GM18951 (cell line): Measurements from ENCODE around the gene TIGD3.

Experiments
- POLR2A ChIP-seq: IDR thresholded peaks from 4 replicates; pipeline ENCODE4 v1.6.1; 2011; ENCODE audit warnings: mild to moderate bottlenecking; ENCODE audit not compliant: insufficient read length, insufficient read depth; ENCODE audit errors: extremely low read depth
- in situ Hi-C: fragments of 300-500 bp; cut with MboI; formaldehyde crosslinking; loops from one replicate; pipeline ENCODE4 v1.12.0; 2022; ENCODE audit warnings: low sequenced_read_pairs, mixed read lengths, inconsistent platforms; ENCODE audit not compliant: unreplicated experiment

Gene TIGD3

GRCh38 chr11:65354265-65355012, at the start of gene TIGD3:
TSS of gene TIGD3 (plus strand) at chr11:65354751. CDS start at chr11:65355809, 1,058 bp downstream.
- in situ Hi-C loops: no loop called here
- peak; percentile 85 for TF ChIP-seq POLR2A

- TF ChIP-seq POLR2A: peak; percentile 15
- in situ Hi-C loops: no loop called here
These were observed 48.9 kb upstream of the TIGD3 start for GRCh38 chr11:65305501-65306268.

GRCh38 chr11:65307298-65308229, 47.0 kb upstream of the TIGD3 start:
- no peak for TF ChIP-seq POLR2A
- in situ Hi-C loops: no loop called here

- TF ChIP-seq POLR2A: no peak
- in situ Hi-C loops: no loop called here
These were observed 46.2 kb upstream of the TIGD3 start for GRCh38 chr11:65308281-65308891.

- in situ Hi-C loops: no loop called here
- no peak for TF ChIP-seq POLR2A
These were observed 45.5 kb upstream of the TIGD3 start for GRCh38 chr11:65309006-65309405.

GRCh38 chr11:65310215-65310614, 44.3 kb upstream of the TIGD3 start:
- TF ChIP-seq POLR2A: no peak
- in situ Hi-C loops: no loop called here

- TF ChIP-seq POLR2A: no peak
- in situ Hi-C loops: no loop called here
These were observed 43.8 kb upstream of the TIGD3 start for GRCh38 chr11:65310736-65311135.

- in situ Hi-C loops: no loop called here
- TF ChIP-seq POLR2A: no peak
These were observed 43.3 kb upstream of the TIGD3 start for GRCh38 chr11:65311170-65311678.

- in situ Hi-C loops: no loop called here
- peak; percentile 49 for TF ChIP-seq POLR2A
These were observed 39.9 kb upstream of the TIGD3 start, which contains the start of gene CDC42EP2 for GRCh38 chr11:65314501-65315203. TSS of gene CDC42EP2 (plus strand) at chr11:65314866. CDS start at chr11:65320899, 6,033 bp downstream.

- no peak for TF ChIP-seq POLR2A
- in situ Hi-C loops: no loop called here
These were observed 39.2 kb upstream of the TIGD3 start for GRCh38 chr11:65315204-65315865.

- in situ Hi-C loops: no loop called here
These were observed 38.7 kb upstream of the TIGD3 start for GRCh38 chr11:65315866-65316226.

More at GRCh38 chr11:65315866-65316226, 38.7 kb upstream of the TIGD3 start:
- TF ChIP-seq POLR2A: no peak
